ENCODE measurements around the gene RHOC. TPM values are rescaled to one million over a fixed set of nuclear protein-coding genes. Genes with fewer than 3 reads are reported as not detected.

RHOC gene
- total and polyA plus RNA-seq, 2 experiments from 2014 or later: 340 to 610 TPM

GRCh38 chr1:112715264-112716053 is 8.5 kb upstream of the RHOC start, which contains the start of gene PPM1J:
Gene PPM1J (minus strand): TSS chr1:112715332. CDS start chr1:112715301, 31 bp downstream.
- Histone ChIP-seq H3K9me3 (ENCODE audit: low read depth) (no peaks in the 10 kb centered on the region), H3K36me3 (replicated peaks; ENCODE audit: insufficient read depth, low read depth) (no peaks in the 10 kb centered on the region), H3K27me3 (no peaks in the 10 kb centered on the region), H3K4me3 (peak within 1 kb of the TSS; percentile 57), H3K4me2 (peak within 1 kb of the TSS; percentile 99), H2AFZ (peak within 1 kb of the TSS; percentile 79), H3K9me2 (replicated peaks; ENCODE audit: insufficient read depth) (no peaks in the 10 kb centered on the region), H4K20me1 (ENCODE audit: insufficient read depth, poor library complexity, severe bottlenecking) (no peaks in the 10 kb centered on the region), H3K4me1 (ENCODE audit: insufficient read depth) (peaks cover 11% of the 10 kb centered on the region), H3K79me2 (no peaks in the 10 kb centered on the region), H3K27ac (peak within 1 kb of the TSS; percentile 33)
- WGBS (ENCODE audit: low lambda C conversion rate, missing lambda C conversion rate): 3% methylated on average over 30 of the region's 51 CpGs
- no peak for TF ChIP-seq EZH2 (IDR thresholded peaks at IDR 0.05; ENCODE audit: borderline replicate concordance)
- no peak for TF ChIP-seq CTCF (IDR thresholded peaks at IDR 0.05; ENCODE audit: poor library complexity)
- TF ChIP-seq EZH2phosphoT487 (IDR thresholded peaks at IDR 0.05; ENCODE audit: low read depth, severe bottlenecking, unreplicated experiment): no peak
- peak; percentile 96 for DNase-seq (ENCODE audit: low spot score)

- Histone ChIP-seq H4K20me1 (ENCODE audit: insufficient read depth, poor library complexity, severe bottlenecking) (no peaks in the 10 kb centered on the region), H3K9me2 (replicated peaks; ENCODE audit: insufficient read depth) (no peaks in the 10 kb centered on the region), H3K4me3 (peak overlapping the region; percentile 57), H2AFZ (peak overlapping the region; percentile 34), H3K4me1 (ENCODE audit: insufficient read depth) (peaks cover 11% of the 10 kb centered on the region), H3K9me3 (ENCODE audit: low read depth) (no peaks in the 10 kb centered on the region), H3K79me2 (no peaks in the 10 kb centered on the region), H3K27ac (no peak overlapping the region), H3K4me2 (peak overlapping the region; percentile 99), H3K36me3 (replicated peaks; ENCODE audit: insufficient read depth, low read depth) (no peaks in the 10 kb centered on the region), H3K27me3 (no peaks in the 10 kb centered on the region)
- DNase-seq (ENCODE audit: low spot score): peak; percentile 49
- 1% methylated on average over 54 of the region's 86 CpGs for WGBS (ENCODE audit: low lambda C conversion rate, missing lambda C conversion rate)
- TF ChIP-seq EZH2phosphoT487 (IDR thresholded peaks at IDR 0.05; ENCODE audit: low read depth, severe bottlenecking, unreplicated experiment): no peak
- TF ChIP-seq EZH2 (IDR thresholded peaks at IDR 0.05; ENCODE audit: borderline replicate concordance): peak; percentile 33
- peak; percentile 10 for TF ChIP-seq CTCF (IDR thresholded peaks at IDR 0.05; ENCODE audit: poor library complexity)
Measured at GRCh38 chr1:112714313-112715263, 7.7 kb upstream of the RHOC start.

GRCh38 chr1:112713466-112714312 is 6.8 kb upstream of the RHOC start:
- Histone ChIP-seq H3K27me3 (no peaks in the 10 kb centered on the region), H4K20me1 (ENCODE audit: insufficient read depth, poor library complexity, severe bottlenecking) (no peaks in the 10 kb centered on the region), H3K27ac (no peak overlapping the region), H3K4me2 (peak overlapping the region; percentile 99), H3K79me2 (no peaks in the 10 kb centered on the region), H3K4me1 (ENCODE audit: insufficient read depth) (peaks cover 11% of the 10 kb centered on the region), H3K9me3 (ENCODE audit: low read depth) (no peaks in the 10 kb centered on the region), H3K9me2 (replicated peaks; ENCODE audit: insufficient read depth) (no peaks in the 10 kb centered on the region), H3K36me3 (replicated peaks; ENCODE audit: insufficient read depth, low read depth) (no peaks in the 10 kb centered on the region), H2AFZ (peak overlapping the region; percentile 34), H3K4me3 (peak overlapping the region; percentile 57)
- TF ChIP-seq CTCF (IDR thresholded peaks at IDR 0.05; ENCODE audit: poor library complexity) (no peak), EZH2phosphoT487 (IDR thresholded peaks at IDR 0.05; ENCODE audit: low read depth, severe bottlenecking, unreplicated experiment) (no peak), EZH2 (IDR thresholded peaks at IDR 0.05; ENCODE audit: borderline replicate concordance) (no peak)
- WGBS (ENCODE audit: low lambda C conversion rate, missing lambda C conversion rate): 44% methylated on average over 14 of the region's 14 CpGs
- no peak for DNase-seq (ENCODE audit: low spot score)

Data from hepatocyte (in vitro differentiated cells).